Measurements from ENCODE around the gene PHF21A.

PHF21A gene

DNA sequence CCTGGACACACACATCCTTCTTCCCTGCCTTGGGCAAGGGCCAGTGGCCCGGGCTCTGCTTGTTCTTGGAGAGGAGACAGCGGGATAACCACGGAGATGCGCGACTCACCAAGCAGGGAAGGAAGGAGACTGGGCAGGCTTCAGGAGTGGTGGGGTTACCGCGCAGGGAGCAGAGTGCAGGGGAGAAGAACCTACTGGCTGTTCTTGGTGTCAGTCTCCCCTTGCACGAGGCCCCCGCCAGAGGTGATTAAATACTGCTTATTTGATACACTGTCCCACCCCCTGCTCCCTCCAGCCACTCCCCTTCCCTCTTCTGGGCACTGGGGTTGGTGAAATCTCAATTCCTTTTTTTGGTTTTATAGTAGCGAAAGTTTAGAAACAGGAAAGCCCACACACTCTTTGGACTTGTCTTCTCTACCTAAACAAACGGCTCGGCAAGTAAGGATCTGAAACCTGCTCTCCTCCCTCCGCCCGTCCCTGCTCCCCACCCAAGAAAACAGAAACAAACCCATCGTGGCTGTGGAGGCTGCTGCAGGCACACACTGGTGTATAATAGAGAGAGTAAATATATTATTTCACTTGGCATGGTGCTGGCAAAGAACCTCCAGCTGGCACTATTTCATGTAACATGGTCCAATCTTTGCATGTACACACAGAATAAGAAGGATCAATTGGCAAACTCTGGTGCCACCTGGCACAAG is 188.0 kb downstream of the PHF21A start:
- no peak for DNase-seq

DNA sequence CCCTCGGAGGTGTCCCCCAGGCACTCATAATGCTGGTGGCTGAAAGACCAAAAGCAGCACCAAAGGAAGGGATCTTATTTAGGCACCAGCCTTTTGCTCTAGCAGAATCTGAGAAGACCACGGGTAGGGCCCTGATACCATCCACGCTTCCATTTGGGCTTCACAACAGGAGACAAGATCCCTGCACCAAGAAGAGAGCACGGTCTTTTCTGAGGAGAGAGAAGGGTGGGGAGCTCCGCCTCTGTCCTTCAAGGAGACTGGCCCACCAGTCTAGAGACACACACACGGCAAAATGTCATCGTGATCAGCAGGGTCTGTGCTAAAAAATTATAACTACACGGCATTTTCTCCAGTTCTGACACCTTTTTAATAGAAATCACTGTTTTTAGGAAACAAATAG is 189.0 kb downstream of the PHF21A start:
- DNase-seq: no peak

DNA sequence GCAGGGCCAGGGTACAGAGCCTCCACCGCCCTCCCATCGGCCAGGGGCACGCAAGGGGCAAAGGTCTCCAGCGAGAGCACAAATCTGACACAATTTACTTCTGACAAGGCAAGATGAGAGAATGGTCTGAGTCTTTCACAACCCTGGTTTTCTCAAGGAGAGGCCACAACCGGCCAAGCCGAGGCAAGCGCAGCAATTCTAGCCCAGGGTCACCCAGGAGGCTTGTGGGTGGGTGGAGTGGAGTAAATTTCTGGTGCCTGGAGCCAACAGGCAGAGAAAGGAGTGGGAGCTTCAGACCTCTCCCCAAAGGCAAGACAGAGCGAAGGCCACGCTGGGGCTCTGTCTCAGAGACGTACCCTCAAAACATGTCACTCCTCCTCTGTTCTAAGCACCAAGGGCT is 189.5 kb downstream of the PHF21A start:
- DNase-seq: no peak

- no peak for DNase-seq
Measured at GRCh38 chr11:45930951-45931570, 190.2 kb downstream of the PHF21A start.

- peak in 2 of 5 experiments; percentile 52 to 85 for DNase-seq
Measured at GRCh38 chr11:45930031-45930794, 191.0 kb downstream of the PHF21A start.

DNA sequence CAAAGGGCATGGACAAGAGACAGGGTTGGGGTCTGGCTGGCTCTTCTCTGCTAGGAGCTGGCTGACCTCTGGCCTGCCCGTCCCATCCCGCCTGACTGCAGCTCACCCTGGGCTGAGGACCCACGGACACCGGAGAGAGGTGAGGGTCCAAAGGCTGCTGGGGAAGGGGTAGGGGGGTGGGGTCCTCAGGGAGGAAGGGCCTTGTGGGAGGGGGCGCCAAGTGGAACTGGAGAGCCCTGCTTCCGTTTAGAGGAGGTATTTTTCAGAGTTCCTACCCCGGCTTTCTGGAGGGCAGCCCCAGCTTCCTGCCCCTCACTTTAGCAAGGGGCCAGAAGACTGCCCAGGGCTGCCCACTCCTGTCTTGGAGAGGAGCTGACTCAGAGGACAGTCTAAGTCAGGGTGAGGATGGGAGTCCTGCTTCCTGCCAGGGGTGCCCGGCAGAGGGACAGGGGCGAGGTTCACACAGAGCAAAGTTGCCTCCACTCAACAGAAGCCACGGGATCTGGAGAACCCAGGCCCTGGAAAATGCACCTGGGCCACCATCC is 191.7 kb downstream of the PHF21A start:
- no peak for DNase-seq

- no peak for DNase-seq
Measured at GRCh38 chr11:45928535-45929215, 192.6 kb downstream of the PHF21A start.

- DNase-seq: no peak
Measured at GRCh38 chr11:45927684-45928413, 193.4 kb downstream of the PHF21A start.

DNA sequence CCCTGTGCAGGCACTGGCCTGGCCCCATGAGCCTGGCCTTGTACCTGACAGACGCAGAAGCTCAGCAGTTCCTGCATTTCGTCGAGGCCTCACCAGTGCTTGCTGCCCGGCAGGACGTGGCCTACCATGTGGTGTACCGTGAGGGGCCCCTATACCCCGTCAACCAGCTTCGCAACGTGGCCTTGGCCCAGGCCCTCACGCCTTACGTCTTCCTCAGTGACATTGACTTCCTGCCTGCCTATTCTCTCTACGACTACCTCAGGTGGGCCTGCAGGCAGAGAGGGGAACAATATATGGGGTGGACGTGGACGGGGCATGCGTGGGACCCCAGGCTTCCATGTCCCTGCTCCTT is 193.9 kb downstream of the PHF21A start:
- DNase-seq: peak in 1 of 5 experiments; percentile 47

GRCh38 chr11:45926536-45927331 is 194.5 kb downstream of the PHF21A start:
- no peak for DNase-seq

GRCh38 chr11:45926001-45926401 is 195.3 kb downstream of the PHF21A start:
- DNase-seq: no peak

DNA sequence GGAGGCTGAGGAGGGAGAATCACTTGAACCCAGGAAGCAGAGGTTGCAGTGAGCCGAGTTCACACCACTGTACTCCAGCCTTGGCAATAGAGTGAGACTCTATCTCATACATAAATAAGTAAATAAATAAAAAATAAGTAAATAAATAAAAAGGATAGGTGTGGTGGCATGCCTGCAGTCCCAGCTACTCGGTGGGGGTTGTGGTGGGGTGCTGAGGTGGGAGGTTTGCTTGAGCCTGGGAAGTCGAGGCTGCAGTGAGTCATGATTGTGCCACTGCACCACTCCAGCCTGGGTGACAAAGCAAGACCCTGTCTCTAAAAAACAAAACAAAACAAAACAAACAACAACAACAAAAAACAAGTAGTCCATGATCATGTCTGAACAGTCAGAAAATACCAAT is 195.7 kb downstream of the PHF21A start:
- no peak for DNase-seq

GRCh38 chr11:45924927-45925326 is 196.3 kb downstream of the PHF21A start:
- DNase-seq: no peak

DNA sequence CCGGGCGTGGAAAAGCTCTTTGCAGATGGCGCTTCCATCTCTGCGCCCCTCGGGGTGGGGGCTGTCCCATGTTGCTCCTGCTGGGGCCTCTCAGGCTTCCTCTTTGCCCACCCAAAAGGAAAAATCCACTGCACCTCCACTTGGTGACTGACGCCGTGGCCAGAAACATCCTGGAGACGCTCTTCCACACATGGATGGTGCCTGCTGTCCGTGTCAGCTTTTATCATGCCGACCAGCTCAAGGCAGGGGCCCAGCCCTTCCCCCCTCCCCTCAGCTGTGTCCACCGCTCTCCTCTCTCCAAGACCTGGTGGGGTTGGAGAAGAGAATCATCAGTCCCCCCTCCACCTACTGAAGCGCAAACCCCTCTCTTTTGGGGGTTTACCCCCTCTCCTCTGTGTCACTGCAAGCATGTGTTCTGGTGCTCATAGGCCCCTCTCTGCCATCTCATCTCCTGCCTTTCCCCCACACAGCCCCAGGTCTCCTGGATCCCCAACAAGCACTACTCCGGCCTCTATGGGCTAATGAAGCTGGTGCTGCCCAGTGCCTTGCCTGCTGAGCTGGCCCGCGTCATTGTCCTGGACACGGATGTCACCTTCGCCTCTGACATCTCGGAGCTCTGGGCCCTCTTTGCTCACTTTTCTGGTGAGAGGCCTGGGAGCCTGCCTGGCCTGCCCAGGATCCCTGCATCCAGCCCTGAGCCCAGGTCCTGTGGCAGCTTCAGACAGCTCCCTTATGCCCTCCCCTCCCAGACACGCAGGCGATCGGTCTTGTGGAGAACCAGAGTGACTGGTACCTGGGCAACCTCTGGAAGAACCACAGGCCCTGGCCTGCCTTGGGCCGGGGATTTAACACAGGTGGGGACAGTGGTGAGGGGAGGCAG is 197.0 kb downstream of the PHF21A start:
- no peak for DNase-seq

- peak in 1 of 5 experiments; percentile 35 for DNase-seq
Measured at GRCh38 chr11:45922425-45923082, 198.7 kb downstream of the PHF21A start, which contains the start of gene LARGE2. TSS of gene LARGE2 (plus strand) at chr11:45922656. CDS start at chr11:45922883, 227 bp downstream.

GRCh38 chr11:45921561-45922424 is 199.5 kb downstream of the PHF21A start:
- no peak for DNase-seq

- no peak for DNase-seq
Measured at GRCh38 chr11:45920531-45921477, 200.4 kb downstream of the PHF21A start.

All from T-helper 2 cell (primary cell).